SK-N-SH treated with all-trans-retinoic acid at 6 μM for 48 hours (cell line): ENCODE results near the gene KLHL1.

Source experiments
- CSRNP3 ChIP-seq: fragments of 250-450 bp; sonication (Bioruptor Pico); IDR thresholded peaks from 2 replicates; pipeline ENCODE4 v1.5.1; 2021; ENCODE audit warnings: mild to moderate bottlenecking, moderate library complexity
- ISL1 ChIP-seq: fragments of 250-450 bp; sonication (Bioruptor Pico); IDR thresholded peaks from 2 replicates; pipeline ENCODE4 v2.1.2; 2022; ENCODE audit warnings: mild to moderate bottlenecking, moderate library complexity
- OSR1 ChIP-seq: fragments of 250-450 bp; sonication (Bioruptor Pico); IDR thresholded peaks from 2 replicates; pipeline ENCODE4 v1.8.0; 2022; ENCODE audit warnings: moderate library complexity, mild to moderate bottlenecking, inconsistent platforms
- RARB ChIP-seq: fragments of 250-450 bp; sonication (Bioruptor Pico); IDR thresholded peaks from 2 replicates; pipeline ENCODE4 v1.8.0; 2021; ENCODE audit warnings: mild to moderate bottlenecking, moderate library complexity
- TSHZ2 ChIP-seq: fragments of 250-450 bp; sonication (Bioruptor Pico); IDR thresholded peaks from 2 replicates; pipeline ENCODE4 v1.5.0; 2020; ENCODE audit warnings: mild to moderate bottlenecking, moderate library complexity
- ZC3H10 ChIP-seq: fragments of 250-450 bp; sonication (Bioruptor Pico); IDR thresholded peaks from 2 replicates; pipeline ENCODE4 v1.5.1; 2021; ENCODE audit warnings: mild to moderate bottlenecking, moderate library complexity
- ZFP3 ChIP-seq: fragments of 250-450 bp; sonication (Bioruptor Pico); IDR thresholded peaks from 2 replicates; pipeline ENCODE4 v1.5.0; 2020; ENCODE audit warnings: mild to moderate bottlenecking, moderate library complexity
- ZFP30 ChIP-seq: fragments of 450-650 bp; formaldehyde crosslinking; IDR thresholded peaks from 2 replicates; pipeline ENCODE4 v1.5.0; 2022; ENCODE audit warnings: mild to moderate bottlenecking, moderate library complexity

- TF ChIP-seq ISL1 (CRISPR knock-in tag) (no peak), ZFP3 (CRISPR knock-in tag) (no peak), ZFP30 (CRISPR knock-in tag) (no peak), TSHZ2 (CRISPR knock-in tag) (no peak), ZC3H10 (CRISPR knock-in tag) (no peak), OSR1 (CRISPR knock-in tag) (no peak), RARB (CRISPR knock-in tag) (no peak), CSRNP3 (CRISPR knock-in tag) (no peak)
Measured at GRCh38 chr13:69690999-69691398, 417.3 kb downstream of the KLHL1 start.
